ENCODE data around the gene UTS2R.
"Not testable (repeated sequence)": the region's sequence is repeated elsewhere in the genome, so short reads cannot be mapped to it uniquely, and the experiment has no call there.

UTS2R gene

DNA sequence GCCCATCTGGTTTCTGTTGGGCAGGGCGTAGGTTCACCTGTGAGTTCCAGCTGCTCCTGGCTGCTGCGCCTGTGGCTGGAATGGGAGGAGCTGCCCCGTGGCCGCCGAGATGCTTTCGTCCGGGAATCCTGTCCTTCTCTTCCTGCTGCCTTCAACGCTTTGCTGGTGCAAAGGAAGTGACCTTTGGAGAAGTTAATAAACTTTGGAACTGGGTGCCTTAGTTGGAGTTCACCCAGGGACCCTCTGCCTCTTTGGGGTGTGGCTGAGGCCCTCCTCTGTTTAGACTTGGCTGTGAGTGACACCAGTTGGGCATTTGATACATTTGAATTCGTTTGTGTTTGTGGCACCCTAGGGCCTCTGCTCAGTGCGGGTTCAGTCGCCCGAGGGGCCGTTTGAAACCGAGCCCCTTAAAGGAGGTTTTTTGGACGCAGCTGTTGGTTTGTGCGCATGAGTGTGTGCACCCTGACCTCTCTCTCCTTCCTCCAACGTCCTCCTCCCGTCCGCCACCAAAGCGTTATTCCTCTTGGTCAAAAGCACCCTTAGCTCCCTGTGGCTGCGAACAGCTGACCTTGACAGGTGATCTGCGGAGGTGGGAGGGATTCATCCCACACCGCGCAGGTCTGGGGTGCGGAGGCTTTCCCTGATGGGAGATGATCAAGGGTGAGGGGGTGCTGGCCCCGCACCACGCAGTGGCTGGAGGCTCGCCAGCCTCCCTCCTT, 29.0 kb upstream of the UTS2R start:
- Histone ChIP-seq H3K36me3 (ENCODE audit: control insufficient read depth, insufficient read depth, low read length) (no peaks in the 10 kb centered on the region), H3K27me3 (ENCODE audit: control insufficient read depth, insufficient read depth, low read length) (no peaks in the 10 kb centered on the region), H3K4me3 (ENCODE audit: low read length) (no peak overlapping the region), H3K9ac (ENCODE audit: low read length) (no peak overlapping the region), H3K4me1 (ENCODE audit: control insufficient read depth, insufficient read depth, low read length) (peaks cover 36% of the 10 kb centered on the region), H3K9me3 (ENCODE audit: control insufficient read depth, low read length) (no peaks in the 10 kb centered on the region)

DNA sequence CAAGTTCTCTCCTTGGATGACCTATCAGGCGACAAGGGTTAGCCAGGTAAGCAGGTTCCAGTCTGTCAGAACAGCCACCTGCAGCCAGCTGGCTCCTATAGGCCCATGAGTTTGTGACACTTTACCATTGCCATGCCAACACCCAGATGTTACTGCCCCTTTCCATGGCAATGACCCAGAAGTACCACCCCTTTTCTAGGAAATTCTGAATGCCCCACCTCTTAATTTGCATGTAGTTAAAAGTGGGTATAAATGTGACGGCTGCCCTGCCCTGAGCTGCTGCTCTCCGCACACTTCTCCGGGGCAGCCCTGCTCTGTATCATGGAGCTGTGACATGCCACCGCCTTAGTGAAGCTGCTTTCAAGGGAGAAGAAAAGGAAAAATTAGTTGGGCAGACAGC, 28.0 kb upstream of the UTS2R start:
- H3K9me3 ChIP-seq (ENCODE audit: control insufficient read depth, low read length), result no peaks in the 10 kb centered on the region
- H3K27me3 ChIP-seq (ENCODE audit: control insufficient read depth, insufficient read depth, low read length), result no peaks in the 10 kb centered on the region
- peaks cover 34% of the 10 kb centered on the region for H3K4me1 ChIP-seq (ENCODE audit: control insufficient read depth, insufficient read depth, low read length)
- H3K4me3 ChIP-seq (ENCODE audit: low read length), result no peak overlapping the region
- H3K36me3 ChIP-seq (ENCODE audit: control insufficient read depth, insufficient read depth, low read length), result no peaks in the 10 kb centered on the region
- no peak overlapping the region for H3K9ac ChIP-seq (ENCODE audit: low read length)

DNA sequence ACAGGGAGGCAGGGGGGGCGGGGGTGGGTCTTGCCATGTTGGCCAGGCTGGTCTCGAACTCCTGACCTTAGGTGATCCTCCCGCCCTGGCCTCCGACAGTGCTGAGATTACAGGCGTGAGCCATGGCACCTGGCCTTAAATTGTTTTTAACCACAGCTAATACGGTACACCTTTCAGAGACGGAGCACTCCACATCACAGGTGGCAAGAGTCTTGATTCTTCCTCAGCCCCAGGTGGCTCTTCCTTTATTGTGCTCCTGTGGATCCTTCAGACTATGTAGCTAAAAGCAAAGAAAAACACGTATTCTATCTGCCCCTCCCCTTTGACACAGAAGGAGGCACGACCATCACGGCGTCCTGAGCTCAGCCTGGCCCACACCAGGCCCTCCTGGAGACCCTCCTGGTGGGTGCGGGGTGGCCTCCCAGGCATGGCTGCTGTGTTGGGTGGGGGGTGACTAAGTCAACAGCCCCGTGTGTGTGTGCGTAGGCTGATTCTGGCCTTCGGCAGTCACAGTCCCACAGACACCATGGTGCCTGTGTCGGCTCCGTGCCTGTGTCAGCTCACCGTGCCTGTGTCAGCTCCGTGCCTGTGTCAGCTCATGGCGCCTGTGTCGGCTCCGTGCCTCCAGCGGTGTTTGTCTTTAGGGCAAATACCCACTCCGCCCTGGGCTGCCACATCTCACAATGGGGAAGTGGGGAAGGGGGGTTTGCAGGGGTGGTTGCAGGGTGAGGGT, 27.2 kb upstream of the UTS2R start:
- no peak overlapping the region for H3K4me3 ChIP-seq (ENCODE audit: low read length)
- H3K4me1 ChIP-seq (ENCODE audit: control insufficient read depth, insufficient read depth, low read length), result peaks cover 31% of the 10 kb centered on the region
- H3K27me3 ChIP-seq (ENCODE audit: control insufficient read depth, insufficient read depth, low read length), result no peaks in the 10 kb centered on the region
- no peaks in the 10 kb centered on the region for H3K9me3 ChIP-seq (ENCODE audit: control insufficient read depth, low read length)
- no peaks in the 10 kb centered on the region for H3K36me3 ChIP-seq (ENCODE audit: control insufficient read depth, insufficient read depth, low read length)
- H3K9ac ChIP-seq (ENCODE audit: low read length), result peak overlapping the region; percentile 51

DNA sequence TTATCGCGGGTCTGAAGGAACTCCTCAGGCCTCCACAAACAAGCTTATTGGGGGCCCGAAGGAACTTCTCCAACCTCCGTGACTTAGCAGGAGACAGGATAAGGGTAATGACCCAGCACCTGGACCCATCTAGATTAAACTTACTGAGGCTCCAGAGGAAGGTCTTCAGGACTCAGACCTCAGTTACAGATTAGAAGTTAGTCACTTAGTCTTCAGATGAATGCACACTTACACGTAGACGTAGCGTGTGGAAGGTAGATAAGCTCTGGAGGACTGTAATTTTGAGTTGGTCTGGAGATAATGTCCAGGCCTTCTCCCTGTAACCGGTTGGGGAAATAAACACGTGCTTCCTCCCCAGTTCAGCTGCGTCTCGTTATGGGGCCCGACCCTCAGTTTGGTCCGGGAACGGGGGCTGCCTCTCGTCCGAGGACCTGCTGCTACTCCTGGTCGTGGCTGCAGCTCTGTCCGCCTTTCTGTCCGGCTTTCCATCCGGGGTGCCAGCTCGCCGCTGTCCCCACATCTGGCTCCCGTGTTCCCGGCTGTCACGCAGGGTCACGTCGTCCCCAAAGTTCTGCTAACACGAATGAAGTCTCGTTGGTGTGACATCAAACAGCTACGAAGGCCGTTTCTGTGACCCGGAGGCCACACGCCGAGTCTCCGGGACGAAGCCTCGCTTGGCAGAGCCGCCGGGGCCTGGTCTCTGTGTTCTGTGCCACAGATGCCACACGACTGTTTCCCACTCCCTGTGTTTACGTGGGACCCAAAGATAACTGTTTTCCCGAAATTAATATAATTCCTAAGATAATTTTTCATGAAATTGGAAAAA, 26.2 kb upstream of the UTS2R start:
- no peak overlapping the region for H3K9ac ChIP-seq (ENCODE audit: low read length)
- H3K36me3 ChIP-seq (ENCODE audit: control insufficient read depth, insufficient read depth, low read length), result no peaks in the 10 kb centered on the region
- peaks cover 27% of the 10 kb centered on the region for H3K4me1 ChIP-seq (ENCODE audit: control insufficient read depth, insufficient read depth, low read length)
- H3K27me3 ChIP-seq (ENCODE audit: control insufficient read depth, insufficient read depth, low read length), result no peaks in the 10 kb centered on the region
- H3K4me3 ChIP-seq (ENCODE audit: low read length), result no peak overlapping the region
- no peaks in the 10 kb centered on the region for H3K9me3 ChIP-seq (ENCODE audit: control insufficient read depth, low read length)

DNA sequence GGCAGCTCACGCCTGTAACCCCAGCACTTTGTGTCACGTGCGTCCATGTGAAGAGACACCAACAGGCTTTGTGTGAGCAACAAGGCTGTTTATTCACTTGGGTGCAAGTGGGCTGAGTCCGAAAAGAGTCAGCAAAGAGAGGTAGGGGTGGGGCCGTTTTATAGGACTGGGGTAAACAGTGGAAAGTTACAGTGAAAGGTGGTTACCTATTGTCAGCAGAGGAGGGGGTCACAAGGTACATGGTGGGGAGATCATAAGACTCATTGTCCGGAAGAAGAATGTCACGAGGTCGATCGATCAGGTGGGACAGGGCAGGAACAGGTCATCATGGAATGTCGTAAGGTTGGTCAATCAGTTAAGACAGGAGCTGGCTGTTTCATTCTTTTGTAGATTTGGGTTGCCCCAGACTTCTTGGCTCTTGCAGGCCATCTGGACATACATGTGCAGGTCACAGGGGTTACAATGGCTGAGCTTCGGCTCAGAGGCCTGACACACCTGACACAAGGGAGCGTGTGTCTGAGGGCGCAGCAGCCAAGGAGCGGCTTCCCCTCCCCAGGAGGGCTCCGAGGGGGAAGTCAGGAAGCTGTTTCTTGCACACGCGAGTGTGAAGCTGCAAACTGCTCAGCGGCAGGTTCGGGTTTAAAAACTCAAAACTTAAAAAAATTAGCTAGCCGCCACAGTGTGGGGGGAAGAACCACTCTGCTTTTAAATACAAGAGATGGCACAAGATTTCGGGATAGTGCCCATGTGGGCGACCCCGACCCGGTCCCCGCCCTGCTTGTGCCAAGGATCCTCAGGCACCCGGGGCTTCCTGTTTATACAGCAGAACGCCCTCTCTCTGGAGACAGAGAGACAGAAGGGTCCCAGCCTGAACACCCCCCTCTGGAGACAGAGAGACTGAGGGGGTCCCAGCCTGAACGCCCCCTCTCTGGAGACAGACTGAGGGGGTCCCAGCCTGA, 24.9 kb upstream of the UTS2R start:
- Histone ChIP-seq H3K4me3 (ENCODE audit: low read length) (no peak overlapping the region), H3K9ac (ENCODE audit: low read length) (no peak overlapping the region), H3K4me1 (ENCODE audit: control insufficient read depth, insufficient read depth, low read length) (peaks cover 28% of the 10 kb centered on the region), H3K9me3 (ENCODE audit: control insufficient read depth, low read length) (no peaks in the 10 kb centered on the region), H3K27me3 (ENCODE audit: control insufficient read depth, insufficient read depth, low read length) (no peaks in the 10 kb centered on the region), H3K36me3 (ENCODE audit: control insufficient read depth, insufficient read depth, low read length) (no peaks in the 10 kb centered on the region)

DNA sequence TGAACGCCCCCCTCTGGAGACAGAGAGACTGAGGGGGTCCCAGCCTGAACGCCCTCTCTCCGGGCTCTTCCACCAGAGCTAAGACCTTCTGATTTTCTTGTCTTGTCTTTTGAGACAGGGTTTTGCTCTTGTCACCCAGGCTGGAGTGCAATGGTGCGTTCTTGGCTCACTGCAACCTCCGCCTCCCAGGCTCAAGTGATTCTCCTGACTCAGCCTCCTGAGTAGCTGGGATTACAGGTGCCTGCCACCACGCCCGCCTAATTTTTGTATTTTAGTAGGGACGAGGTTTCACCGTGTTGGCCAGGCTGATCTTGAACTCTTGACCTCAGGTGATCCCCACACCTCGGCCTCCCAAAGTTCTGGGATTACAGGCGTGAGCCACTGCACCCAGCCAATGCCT, 23.6 kb upstream of the UTS2R start:
- not testable (repeated sequence) for H3K4me3 ChIP-seq (ENCODE audit: low read length); H3K36me3 ChIP-seq (ENCODE audit: control insufficient read depth, insufficient read depth, low read length); H3K27me3 ChIP-seq (ENCODE audit: control insufficient read depth, insufficient read depth, low read length); H3K9ac ChIP-seq (ENCODE audit: low read length); H3K9me3 ChIP-seq (ENCODE audit: control insufficient read depth, low read length)
- peaks cover 34% of the 10 kb centered on the region for H3K4me1 ChIP-seq (ENCODE audit: control insufficient read depth, insufficient read depth, low read length)

DNA sequence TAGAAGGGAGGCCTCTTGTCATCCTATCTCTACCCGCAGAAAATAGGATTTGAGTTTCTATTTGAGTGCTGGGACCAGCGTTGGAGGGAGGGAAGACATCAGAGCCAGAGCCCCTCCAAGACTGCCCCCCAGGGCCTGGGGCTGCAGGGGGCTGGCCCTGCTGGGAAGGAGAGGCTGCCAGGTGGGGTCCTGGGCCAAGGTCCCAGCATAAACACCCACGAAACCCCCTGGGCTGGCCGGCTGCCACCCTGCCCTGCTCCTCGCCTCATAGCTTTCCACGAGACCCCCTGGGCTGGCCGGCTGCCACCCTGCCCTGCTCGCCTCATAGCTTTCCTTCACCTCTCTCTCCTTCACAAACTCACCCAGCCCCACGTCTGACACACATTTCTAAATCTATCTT, 23.1 kb upstream of the UTS2R start:
- Histone ChIP-seq H3K36me3 (ENCODE audit: control insufficient read depth, insufficient read depth, low read length) (no peaks in the 10 kb centered on the region), H3K9ac (ENCODE audit: low read length) (no peak overlapping the region), H3K4me1 (ENCODE audit: control insufficient read depth, insufficient read depth, low read length) (peaks cover 34% of the 10 kb centered on the region), H3K9me3 (ENCODE audit: control insufficient read depth, low read length) (no peaks in the 10 kb centered on the region), H3K4me3 (ENCODE audit: low read length) (no peak overlapping the region), H3K27me3 (ENCODE audit: control insufficient read depth, insufficient read depth, low read length) (no peaks in the 10 kb centered on the region)

DNA sequence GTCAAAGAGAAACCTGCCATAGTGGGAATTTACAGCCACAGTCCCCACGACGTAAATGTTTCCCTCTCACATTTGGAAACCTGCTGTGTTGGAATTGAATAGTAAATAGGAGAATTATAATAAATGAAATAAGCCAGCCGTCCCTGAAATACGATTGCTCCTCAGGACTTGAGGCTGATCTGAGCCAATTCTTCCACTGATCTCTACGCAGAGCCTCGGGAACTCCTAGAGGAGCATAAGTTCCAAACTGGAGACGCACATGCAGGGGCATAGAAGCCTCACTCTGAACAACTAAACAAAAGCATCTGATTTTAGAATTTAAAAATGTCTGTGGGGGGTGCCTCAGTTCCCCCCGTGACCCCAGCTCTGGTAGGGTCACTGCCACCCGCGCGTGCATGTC, 22.7 kb upstream of the UTS2R start:
- Histone ChIP-seq H3K4me3 (ENCODE audit: low read length) (no peak overlapping the region), H3K4me1 (ENCODE audit: control insufficient read depth, insufficient read depth, low read length) (peaks cover 34% of the 10 kb centered on the region), H3K27me3 (ENCODE audit: control insufficient read depth, insufficient read depth, low read length) (no peaks in the 10 kb centered on the region), H3K9me3 (ENCODE audit: control insufficient read depth, low read length) (no peaks in the 10 kb centered on the region), H3K9ac (ENCODE audit: low read length) (no peak overlapping the region), H3K36me3 (ENCODE audit: control insufficient read depth, insufficient read depth, low read length) (no peaks in the 10 kb centered on the region)

DNA sequence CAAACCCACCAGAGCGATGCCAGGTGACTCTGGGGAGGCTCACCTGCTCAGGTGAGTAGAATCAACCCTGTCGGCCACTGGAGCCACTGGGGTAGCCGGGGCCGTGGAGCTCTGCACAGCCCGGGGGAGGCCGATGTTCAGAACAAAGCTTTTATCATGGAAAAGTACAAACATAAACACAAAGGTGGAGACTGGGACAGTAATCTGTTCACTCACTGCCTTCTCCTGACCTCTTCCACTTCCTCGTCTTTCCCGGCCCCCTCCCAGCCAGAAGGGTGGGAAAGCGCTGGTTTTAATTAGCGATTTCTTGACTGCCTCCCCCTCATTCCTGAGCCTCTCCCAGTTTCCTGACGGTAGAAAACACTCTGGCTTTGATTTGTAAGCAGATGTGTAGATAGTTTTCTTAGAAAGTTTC, 22.3 kb upstream of the UTS2R start:
- Histone ChIP-seq H3K4me1 (ENCODE audit: control insufficient read depth, insufficient read depth, low read length) (peaks cover 33% of the 10 kb centered on the region), H3K9me3 (ENCODE audit: control insufficient read depth, low read length) (no peaks in the 10 kb centered on the region), H3K9ac (ENCODE audit: low read length) (no peak overlapping the region), H3K27me3 (ENCODE audit: control insufficient read depth, insufficient read depth, low read length) (no peaks in the 10 kb centered on the region), H3K36me3 (ENCODE audit: control insufficient read depth, insufficient read depth, low read length) (no peaks in the 10 kb centered on the region), H3K4me3 (ENCODE audit: low read length) (no peak overlapping the region)

DNA sequence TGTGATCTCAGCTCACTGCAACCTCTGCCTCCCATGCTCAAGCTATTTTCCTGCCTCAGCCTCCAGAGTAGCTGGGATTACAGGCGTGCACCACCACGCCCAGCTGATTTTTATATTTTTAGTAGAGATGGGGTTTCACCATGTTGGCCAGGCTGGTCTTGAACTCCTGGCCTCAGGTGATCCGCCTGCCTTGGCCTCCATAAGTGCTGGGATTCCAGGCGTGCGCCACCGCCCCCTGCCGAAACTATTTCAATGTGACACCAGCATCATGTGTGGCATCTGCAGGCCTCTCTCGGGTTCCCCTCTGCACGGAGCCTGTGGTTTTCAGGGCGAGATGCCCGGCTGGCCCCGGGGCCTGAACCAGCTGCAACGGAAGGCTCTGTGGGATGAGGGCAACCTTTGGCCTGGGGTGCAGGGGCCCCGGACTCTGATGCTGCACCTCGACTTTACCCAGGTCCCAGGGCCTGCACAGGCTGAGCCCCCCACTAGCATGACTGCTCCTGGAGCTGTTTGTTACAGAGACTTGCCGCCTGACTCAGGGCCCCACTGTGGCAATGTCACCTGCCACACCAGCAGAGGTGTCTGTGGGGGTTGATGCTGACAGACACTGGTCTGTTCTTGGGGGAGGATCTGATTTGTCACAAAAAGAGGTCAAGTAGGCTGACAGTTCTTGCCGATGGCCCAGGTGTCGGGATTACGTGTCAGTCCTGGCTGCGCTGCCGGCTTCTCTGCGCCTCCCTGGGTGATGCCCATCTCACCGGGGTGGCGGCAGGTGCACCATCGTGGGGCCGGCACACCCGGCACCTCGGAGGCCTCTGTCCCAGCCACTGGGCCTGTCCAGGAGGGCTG, 21.2 kb upstream of the UTS2R start:
- H3K4me3 ChIP-seq (ENCODE audit: low read length), result no peak overlapping the region
- no peak overlapping the region for H3K9ac ChIP-seq (ENCODE audit: low read length)
- no peaks in the 10 kb centered on the region for H3K9me3 ChIP-seq (ENCODE audit: control insufficient read depth, low read length)
- no peaks in the 10 kb centered on the region for H3K36me3 ChIP-seq (ENCODE audit: control insufficient read depth, insufficient read depth, low read length)
- peaks cover 30% of the 10 kb centered on the region for H3K4me1 ChIP-seq (ENCODE audit: control insufficient read depth, insufficient read depth, low read length)
- no peaks in the 10 kb centered on the region for H3K27me3 ChIP-seq (ENCODE audit: control insufficient read depth, insufficient read depth, low read length)

DNA sequence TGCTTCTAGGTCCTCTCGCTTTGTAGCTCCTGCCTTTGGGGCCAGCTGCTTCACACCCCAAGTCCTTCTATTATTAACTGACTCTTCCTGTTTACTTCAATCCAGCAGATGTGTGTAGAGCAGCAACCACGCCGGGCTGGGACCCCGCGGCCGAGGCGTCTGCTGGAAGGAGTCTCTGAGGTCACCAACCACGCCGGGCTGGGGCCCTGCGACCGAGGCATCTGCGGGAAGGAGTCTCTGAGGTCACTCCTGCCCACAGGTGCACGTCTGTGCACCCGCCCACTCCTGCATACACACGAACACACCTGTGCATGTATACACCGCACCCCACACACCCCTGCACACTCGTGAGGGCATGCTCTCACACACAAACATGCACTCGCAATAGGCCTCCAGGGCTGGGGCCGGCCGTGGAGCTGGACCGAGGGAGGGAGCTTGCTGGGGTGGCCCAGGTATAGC, 20.3 kb upstream of the UTS2R start:
- no peaks in the 10 kb centered on the region for H3K36me3 ChIP-seq (ENCODE audit: control insufficient read depth, insufficient read depth, low read length)
- no peak overlapping the region for H3K4me3 ChIP-seq (ENCODE audit: low read length)
- H3K4me1 ChIP-seq (ENCODE audit: control insufficient read depth, insufficient read depth, low read length), result peaks cover 35% of the 10 kb centered on the region
- H3K9ac ChIP-seq (ENCODE audit: low read length), result no peak overlapping the region
- no peaks in the 10 kb centered on the region for H3K27me3 ChIP-seq (ENCODE audit: control insufficient read depth, insufficient read depth, low read length)
- no peaks in the 10 kb centered on the region for H3K9me3 ChIP-seq (ENCODE audit: control insufficient read depth, low read length)

Data from mucosa of stomach (tissue), 1 donor.